NK-92 (cell line): ENCODE results near the gene FRMD4A.

ENCODE experiments used
- DNase-seq: peaks from one replicate; lab custom pipeline; 2025; ENCODE audit not compliant: unreplicated experiment; lab: John Stamatoyannopoulos, UW

FRMD4A gene

GRCh38 chr10:14345262-14345661 is 14.5 kb upstream of the FRMD4A start:
- DNase-seq: no peak

- no peak for DNase-seq
Observed at GRCh38 chr10:14340051-14340744, 9.5 kb upstream of the FRMD4A start.

GRCh38 chr10:14336736-14337135 is 6.0 kb upstream of the FRMD4A start:
- DNase-seq: no peak

- DNase-seq: no peak
Observed at GRCh38 chr10:14334771-14335170, 4.0 kb upstream of the FRMD4A start.

GRCh38 chr10:14333606-14334005 is 2.9 kb upstream of the FRMD4A start:
- DNase-seq: no peak

- no peak for DNase-seq
Observed at GRCh38 chr10:14332903-14333302, 2.2 kb upstream of the FRMD4A start.

GRCh38 chr10:14329746-14330173 is 964 bp downstream of the FRMD4A start:
- no peak for DNase-seq

- no peak for DNase-seq
Observed at GRCh38 chr10:14328881-14329672, 1.6 kb downstream of the FRMD4A start.

GRCh38 chr10:14327527-14327926 is 3.2 kb downstream of the FRMD4A start:
- DNase-seq: no peak

GRCh38 chr10:14326581-14326980 is 4.1 kb downstream of the FRMD4A start:
- no peak for DNase-seq

GRCh38 chr10:14325325-14325955 is 5.3 kb downstream of the FRMD4A start:
- no peak for DNase-seq

GRCh38 chr10:14322526-14323188 is 8.1 kb downstream of the FRMD4A start:
- no peak for DNase-seq

GRCh38 chr10:14318007-14318406 is 12.7 kb downstream of the FRMD4A start:
- DNase-seq: no peak

- DNase-seq: no peak
Observed at GRCh38 chr10:14312014-14312413, 18.7 kb downstream of the FRMD4A start.

GRCh38 chr10:14311206-14311957 is 19.3 kb downstream of the FRMD4A start:
- DNase-seq: no peak

- no peak for DNase-seq
Observed at GRCh38 chr10:14309593-14309992, 21.1 kb downstream of the FRMD4A start.

GRCh38 chr10:14306190-14306589 is 24.5 kb downstream of the FRMD4A start:
- DNase-seq: no peak

GRCh38 chr10:14304046-14304445 is 26.7 kb downstream of the FRMD4A start:
- DNase-seq: no peak

GRCh38 chr10:14302035-14302434 is 28.7 kb downstream of the FRMD4A start:
- DNase-seq: no peak

- DNase-seq: no peak
Observed at GRCh38 chr10:14299556-14299955, 31.2 kb downstream of the FRMD4A start.
